ENCODE data around the gene THUMPD2. TPM values are rescaled to one million over a fixed set of nuclear protein-coding genes. Genes with fewer than 3 reads are reported as not detected.

Gene THUMPD2
- polyA plus RNA-seq, 10 donors = 12.6 to 20.2 (median 17.8) TPM

Other genes starting within 250 kb of the THUMPD2 start
- 10 to 100 TPM in 9 of 10 donors, 1 to 10 TPM in 1; 9.3 to 30.1 (median 14.9) TPM for gene TMEM178A, start 113.3 kb downstream of the THUMPD2 start, polyA plus RNA-seq (ENCODE audit: insufficient read length in 10 of 10)

All from muscle of back (tissue), 10 donors.